Measurements from ENCODE around the gene STK17B. TPM values are rescaled to one million over a fixed set of nuclear protein-coding genes. Genes with fewer than 3 reads are reported as not detected.

Gene STK17B
- total and polyA plus RNA-seq, 9 of the 15 experiments (the other 6 are each of a cell fraction or from before 2014, with no cell fraction given), result 2.3 to 17.7 (median 8.5) TPM

DNA sequence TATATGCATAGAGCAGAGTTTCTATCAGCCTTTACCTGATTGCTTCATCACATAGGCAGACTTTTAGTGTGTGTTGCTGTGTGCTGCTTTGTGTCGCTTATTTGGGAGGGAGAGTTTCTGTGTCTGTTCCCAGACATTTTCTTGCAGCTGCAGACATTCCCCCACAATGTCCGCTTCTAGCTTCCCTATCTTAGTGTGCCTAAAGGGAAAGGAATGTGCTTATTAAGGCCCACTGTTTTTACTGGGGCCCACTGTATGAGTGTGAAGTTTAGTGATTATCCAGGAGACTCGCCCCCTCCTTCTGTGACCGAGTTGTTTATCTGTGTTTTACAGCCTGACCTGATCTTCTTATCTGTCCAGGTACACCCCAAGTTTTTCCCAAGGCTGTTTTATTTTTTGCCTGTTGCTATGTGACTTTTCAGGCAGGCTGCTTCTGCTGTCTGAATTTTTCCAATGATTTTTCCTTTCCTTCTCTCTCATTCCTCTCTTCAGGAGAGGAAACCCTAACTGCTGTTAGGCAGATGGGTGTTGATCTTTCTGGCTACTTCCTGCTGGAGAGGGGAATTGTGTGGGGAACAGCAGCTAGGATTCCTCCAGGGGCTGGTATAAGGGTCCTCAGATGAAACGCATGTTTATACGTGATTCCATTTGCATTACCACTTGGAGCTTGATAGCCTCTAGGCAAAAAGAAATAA is 47.6 kb downstream of the STK17B start (continued):
- TF ChIP-seq, protein P1, sequence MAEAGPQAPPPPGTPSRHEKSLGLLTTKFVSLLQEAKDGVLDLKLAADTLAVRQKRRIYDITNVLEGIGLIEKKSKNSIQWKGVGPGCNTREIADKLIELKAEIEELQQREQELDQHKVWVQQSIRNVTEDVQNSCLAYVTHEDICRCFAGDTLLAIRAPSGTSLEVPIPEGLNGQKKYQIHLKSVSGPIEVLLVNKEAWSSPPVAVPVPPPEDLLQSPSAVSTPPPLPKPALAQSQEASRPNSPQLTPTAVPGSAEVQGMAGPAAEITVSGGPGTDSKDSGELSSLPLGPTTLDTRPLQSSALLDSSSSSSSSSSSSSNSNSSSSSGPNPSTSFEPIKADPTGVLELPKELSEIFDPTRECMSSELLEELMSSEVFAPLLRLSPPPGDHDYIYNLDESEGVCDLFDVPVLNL (CRISPR knock-in tag; IDR thresholded peaks at IDR 0.05; ENCODE audit: low read depth), result no peak
- TF ChIP-seq CREM (IDR thresholded peaks at IDR 0.05; ENCODE audit: low read depth) (0 out of 2 replicates have a peak, but pooled peaks have one; percentile 26), CBFB (CRISPR knock-in tag; IDR thresholded peaks at IDR 0.05) (no peak), SAFB (IDR thresholded peaks at IDR 0.05; ENCODE audit: borderline replicate concordance, low read depth, low read length) (no peak), CSDE1 (IDR thresholded peaks at IDR 0.05) (no peak), PPARD (CRISPR knock-in tag; IDR thresholded peaks at IDR 0.05) (no peak), SMARCA4 (IDR thresholded peaks at IDR 0.05) (peak; percentile 87), ZSCAN29 (IDR thresholded peaks at IDR 0.05) (no peak), HNRNPUL1 (IDR thresholded peaks at IDR 0.05; ENCODE audit: low read length) (no peak), TCF3 (CRISPR knock-in tag; IDR thresholded peaks at IDR 0.05) (peak; percentile 85), ELF1 (tag; IDR thresholded peaks at IDR 0.05) (no peak), TFAM (CRISPR knock-in tag; conservative IDR thresholded peaks at IDR 0.05) (no peak), RFX1 (IDR thresholded peaks at IDR 0.05) (peak; percentile 60), LEF1 (IDR thresholded peaks at IDR 0.05) (peak; percentile 77), KDM4B (IDR thresholded peaks at IDR 0.05; ENCODE audit: borderline replicate concordance in 2 of 2, low read depth in 1 of 2) (no peak), MED1 (CRISPR knock-in tag; IDR thresholded peaks at IDR 0.05; ENCODE audit: borderline replicate concordance) (no peak), CHD2 (IDR thresholded peaks at IDR 0.05; ENCODE audit: low read depth, low read length) (no peak), MTA3 (IDR thresholded peaks at IDR 0.05; ENCODE audit: borderline replicate concordance) (0 out of 2 replicates have a peak, but pooled peaks have one; percentile 56)
- TF ChIP-seq, protein P2, sequence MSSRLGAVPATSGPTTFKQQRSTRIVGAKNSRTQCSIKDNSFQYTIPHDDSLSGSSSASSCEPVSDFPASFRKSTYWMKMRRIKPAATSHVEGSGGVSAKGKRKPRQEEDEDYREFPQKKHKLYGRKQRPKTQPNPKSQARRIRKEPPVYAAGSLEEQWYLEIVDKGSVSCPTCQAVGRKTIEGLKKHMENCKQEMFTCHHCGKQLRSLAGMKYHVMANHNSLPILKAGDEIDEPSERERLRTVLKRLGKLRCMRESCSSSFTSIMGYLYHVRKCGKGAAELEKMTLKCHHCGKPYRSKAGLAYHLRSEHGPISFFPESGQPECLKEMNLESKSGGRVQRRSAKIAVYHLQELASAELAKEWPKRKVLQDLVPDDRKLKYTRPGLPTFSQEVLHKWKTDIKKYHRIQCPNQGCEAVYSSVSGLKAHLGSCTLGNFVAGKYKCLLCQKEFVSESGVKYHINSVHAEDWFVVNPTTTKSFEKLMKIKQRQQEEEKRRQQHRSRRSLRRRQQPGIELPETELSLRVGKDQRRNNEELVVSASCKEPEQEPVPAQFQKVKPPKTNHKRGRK (tag; IDR thresholded peaks at IDR 0.05), result no peak
- TF ChIP-seq, protein P3, sequence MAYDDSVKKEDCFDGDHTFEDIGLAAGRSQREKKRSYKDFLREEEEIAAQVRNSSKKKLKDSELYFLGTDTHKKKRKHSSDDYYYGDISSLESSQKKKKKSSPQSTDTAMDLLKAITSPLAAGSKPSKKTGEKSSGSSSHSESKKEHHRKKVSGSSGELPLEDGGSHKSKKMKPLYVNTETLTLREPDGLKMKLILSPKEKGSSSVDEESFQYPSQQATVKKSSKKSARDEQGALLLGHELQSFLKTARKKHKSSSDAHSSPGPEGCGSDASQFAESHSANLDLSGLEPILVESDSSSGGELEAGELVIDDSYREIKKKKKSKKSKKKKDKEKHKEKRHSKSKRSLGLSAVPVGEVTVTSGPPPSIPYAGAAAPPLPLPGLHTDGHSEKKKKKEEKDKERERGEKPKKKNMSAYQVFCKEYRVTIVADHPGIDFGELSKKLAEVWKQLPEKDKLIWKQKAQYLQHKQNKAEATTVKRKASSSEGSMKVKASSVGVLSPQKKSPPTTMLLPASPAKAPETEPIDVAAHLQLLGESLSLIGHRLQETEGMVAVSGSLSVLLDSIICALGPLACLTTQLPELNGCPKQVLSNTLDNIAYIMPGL (CRISPR knock-in tag; IDR thresholded peaks at IDR 0.05), result no peak
- TF ChIP-seq, protein P4, sequence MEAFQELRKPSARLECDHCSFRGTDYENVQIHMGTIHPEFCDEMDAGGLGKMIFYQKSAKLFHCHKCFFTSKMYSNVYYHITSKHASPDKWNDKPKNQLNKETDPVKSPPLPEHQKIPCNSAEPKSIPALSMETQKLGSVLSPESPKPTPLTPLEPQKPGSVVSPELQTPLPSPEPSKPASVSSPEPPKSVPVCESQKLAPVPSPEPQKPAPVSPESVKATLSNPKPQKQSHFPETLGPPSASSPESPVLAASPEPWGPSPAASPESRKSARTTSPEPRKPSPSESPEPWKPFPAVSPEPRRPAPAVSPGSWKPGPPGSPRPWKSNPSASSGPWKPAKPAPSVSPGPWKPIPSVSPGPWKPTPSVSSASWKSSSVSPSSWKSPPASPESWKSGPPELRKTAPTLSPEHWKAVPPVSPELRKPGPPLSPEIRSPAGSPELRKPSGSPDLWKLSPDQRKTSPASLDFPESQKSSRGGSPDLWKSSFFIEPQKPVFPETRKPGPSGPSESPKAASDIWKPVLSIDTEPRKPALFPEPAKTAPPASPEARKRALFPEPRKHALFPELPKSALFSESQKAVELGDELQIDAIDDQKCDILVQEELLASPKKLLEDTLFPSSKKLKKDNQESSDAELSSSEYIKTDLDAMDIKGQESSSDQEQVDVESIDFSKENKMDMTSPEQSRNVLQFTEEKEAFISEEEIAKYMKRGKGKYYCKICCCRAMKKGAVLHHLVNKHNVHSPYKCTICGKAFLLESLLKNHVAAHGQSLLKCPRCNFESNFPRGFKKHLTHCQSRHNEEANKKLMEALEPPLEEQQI (IDR thresholded peaks at IDR 0.05), result 0 out of 2 replicates have a peak, but pooled peaks have one; percentile 26
- TF ChIP-seq, protein P5, sequence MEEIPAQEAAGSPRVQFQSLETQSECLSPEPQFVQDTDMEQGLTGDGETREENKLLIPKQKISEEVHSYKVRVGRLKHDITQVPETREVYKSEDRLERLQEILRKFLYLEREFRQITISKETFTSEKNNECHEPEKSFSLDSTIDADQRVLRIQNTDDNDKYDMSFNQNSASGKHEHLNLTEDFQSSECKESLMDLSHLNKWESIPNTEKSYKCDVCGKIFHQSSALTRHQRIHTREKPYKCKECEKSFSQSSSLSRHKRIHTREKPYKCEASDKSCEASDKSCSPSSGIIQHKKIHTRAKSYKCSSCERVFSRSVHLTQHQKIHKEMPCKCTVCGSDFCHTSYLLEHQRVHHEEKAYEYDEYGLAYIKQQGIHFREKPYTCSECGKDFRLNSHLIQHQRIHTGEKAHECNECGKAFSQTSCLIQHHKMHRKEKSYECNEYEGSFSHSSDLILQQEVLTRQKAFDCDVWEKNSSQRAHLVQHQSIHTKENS (CRISPR knock-in tag; IDR thresholded peaks at IDR 0.05), result no peak
